HepG2 (cell line): ENCODE measurements around the gene ABCF1. TPM values are rescaled to one million over a fixed set of nuclear protein-coding genes. Genes with fewer than 3 reads are reported as not detected.

Experiments
- ATAC-seq: fragments of 200-7000 bp; cut with Tn5 transposase; 3 replicates; pipeline ENCODE4 v1.9.1; 2020; ENCODE audit warnings: mild to moderate bottlenecking, moderate library complexity
- BruUV-seq: library from RNA; stranded (reverse); fragments of 400-500 nt; replicated peaks from 2 replicates; lab custom pipeline; 2021; lab: Mats Ljungman, UMichigan
- CTCF ChIA-PET: fragments of 300-600 bp; formaldehyde crosslinking; extraction: SDS; loops from one replicate; lab custom pipeline; 2021; ENCODE audit warnings: low total read pairs, inconsistent platforms, low intra/inter-chr PET ratio; lab: Yijun Ruan, JAX
- POLR2A ChIA-PET: fragments of 350-600 bp; sonication (Branson Sonifier 250); formaldehyde crosslinking; loops from one replicate; lab custom pipeline; 2020; ENCODE audit warnings: antibody characterized with exemption, inconsistent platforms; lab: Yijun Ruan, JAX
- DNase-seq: peaks from one replicate; pipeline ENCODE4 v3.0.0-alpha.2; 2015; ENCODE audit warnings: low spot score
- FAIRE-seq: peaks from 3 replicates; lab custom pipeline; 2011; peaks lifted over from hg19 to GRCh38; lab: Jason Lieb, UNC
- H2AFZ ChIP-seq: one replicate; pipeline ENCODE4 v1.6.1; 2011; ENCODE audit warnings: low read length, inconsistent platforms
- H3K27ac ChIP-seq: fragments of 300-600 bp; 3 replicates; pipeline ENCODE4 v1.8.0; 2011; ENCODE audit warnings: mixed run types, mild to moderate bottlenecking, mixed read lengths, low read length, inconsistent platforms; ENCODE audit not compliant: insufficient read depth; ENCODE audit errors: extremely low read length
- H3K27me3 ChIP-seq, 2 experiments: fragments of 200-600 bp in 1 of 2; 2 replicates in 1 of 2; 3 replicates in 1 of 2; pipeline versions ENCODE4 v1.6.0 to v1.8.0; 2011; ENCODE audit warnings: low read length in 2 of 2, mild to moderate bottlenecking in 2 of 2, moderate library complexity in 2 of 2, inconsistent platforms in 1 of 2; ENCODE audit not compliant: insufficient read depth in 2 of 2, control insufficient read depth in 1 of 2
- H3K36me3 ChIP-seq, 2 experiments: fragments of 200-600 bp in 1 of 2; replicated peaks in 1 of 2; 2 replicates in 1 of 2; 3 replicates in 1 of 2; pipeline versions ENCODE4 v1.5.1 to v1.8.0; 2011; ENCODE audit warnings: low read length in 2 of 2, inconsistent platforms in 1 of 2; ENCODE audit not compliant: insufficient read depth in 2 of 2, control insufficient read depth in 1 of 2
- H3K4me1 ChIP-seq: 2 replicates; pipeline ENCODE4 v1.5.1; 2012; ENCODE audit warnings: low read length, inconsistent platforms; ENCODE audit not compliant: insufficient read depth
- H3K4me2 ChIP-seq: 2 replicates; pipeline ENCODE4 v1.6.0; 2011; ENCODE audit warnings: low read depth, low read length, inconsistent platforms
- H3K4me3 ChIP-seq, 3 experiments: fragments of 200-600 bp in 1 of 3; sonication (generic), shearing (Covaris generic) in 1 of 3; replicated peaks in 1 of 3; 2 replicates each; pipeline ENCODE4 v1.5.1; 2011 to 2016; ENCODE audit warnings: low read length in 3 of 3, inconsistent platforms in 2 of 3, low read depth in 2 of 3, mild to moderate bottlenecking in 2 of 3, control low read depth in 1 of 3, mixed read lengths in 1 of 3; ENCODE audit not compliant: insufficient read depth in 1 of 3
- H3K79me2 ChIP-seq: one replicate; pipeline ENCODE4 v1.6.1; 2011; ENCODE audit warnings: low read length, inconsistent platforms; ENCODE audit not compliant: insufficient read depth
- H3K9ac ChIP-seq: 2 replicates; pipeline ENCODE4 v1.6.0; 2011; ENCODE audit warnings: mild to moderate bottlenecking, low read depth, low read length, inconsistent platforms; ENCODE audit not compliant: insufficient read depth
- H3K9me3 ChIP-seq: 2 replicates; pipeline ENCODE4 v1.5.1; 2012; ENCODE audit warnings: mild to moderate bottlenecking, low read length
- H4K20me1 ChIP-seq: 2 replicates; pipeline ENCODE4 v1.6.0; 2011; ENCODE audit warnings: inconsistent platforms, mild to moderate bottlenecking, low read length, moderate library complexity; ENCODE audit not compliant: insufficient read depth
- CREB1 ChIP-seq, 2 experiments: fragments of 450-650 bp in 1 of 2; IDR thresholded peaks; 2 replicates each; pipeline ENCODE4 v1.6.1; 2016 to 2017; ENCODE audit warnings: control low read depth in 1 of 2, mild to moderate bottlenecking in 1 of 2, missing compliant biosample characterization in 1 of 2, missing genetic modification characterization in 1 of 2
- WGBS: methylation state at CpG from one replicate; pipeline ENCODE4 v1.1.6; 2017; ENCODE audit warnings: low lambda C conversion rate; 5-methylcytosine and 5-hydroxymethylcytosine counted together
- in situ Hi-C: cut with HindIII; loops from 2 replicates; pipeline ENCODE4 v1.10.0; 2017; ENCODE audit warnings: low pct_unique_long_range_greater_than_20kb; ENCODE audit not compliant: extremely low pct_ligation_motif_present
- intact Hi-C: fragments of 100-400 bp; cut with micrococcal nuclease; formaldehyde crosslinking; loops from one replicate; pipeline ENCODE4 v1.10.0; 2022; ENCODE audit not compliant: unreplicated experiment
- polyA plus RNA-seq, 8 experiments: library from polyadenylated mRNA; depleted of rRNA in 3 of 8; stranded (reverse) in 7 of 8; unstranded in 1 of 8; fragments of >200 nt; fragmentation: Illumina TruSeq in 4 of 8; extraction: Trizol in 4 of 8; gene quantifications; 2 replicates each; pipeline versions ENCODE4 v1.2.1 to v1.2.3, GENCODE V29; 2011 to 2016; ENCODE audit warnings: low read depth in 4 of 8, missing spikeins in 1 of 8, mixed read lengths in 1 of 8; ENCODE audit not compliant: insufficient read depth in 1 of 8
- total RNA-seq, 5 experiments: library from RNA; depleted of rRNA; stranded (reverse); fragments of >200 nt; fragmentation: Illumina TruSeq; extraction: Trizol; gene quantifications; 2 replicates each; pipeline ENCODE4 v1.2.3, GENCODE V29; 2016; ENCODE audit warnings: low read depth in 1 of 5
- TF ChIP-seq, protein P1 (sequence below): sonication (generic); formaldehyde crosslinking; IDR thresholded peaks from 2 replicates; pipeline ENCODE4 v1.5.0; 2020; ENCODE audit warnings: mild to moderate bottlenecking, missing genetic modification reagents

Gene ABCF1
- total and polyA plus RNA-seq, 2 of the 13 experiments (the other 11 are each of a cell fraction or from before 2014, with no cell fraction given) = 25.4 to 98.9 TPM

DNA sequence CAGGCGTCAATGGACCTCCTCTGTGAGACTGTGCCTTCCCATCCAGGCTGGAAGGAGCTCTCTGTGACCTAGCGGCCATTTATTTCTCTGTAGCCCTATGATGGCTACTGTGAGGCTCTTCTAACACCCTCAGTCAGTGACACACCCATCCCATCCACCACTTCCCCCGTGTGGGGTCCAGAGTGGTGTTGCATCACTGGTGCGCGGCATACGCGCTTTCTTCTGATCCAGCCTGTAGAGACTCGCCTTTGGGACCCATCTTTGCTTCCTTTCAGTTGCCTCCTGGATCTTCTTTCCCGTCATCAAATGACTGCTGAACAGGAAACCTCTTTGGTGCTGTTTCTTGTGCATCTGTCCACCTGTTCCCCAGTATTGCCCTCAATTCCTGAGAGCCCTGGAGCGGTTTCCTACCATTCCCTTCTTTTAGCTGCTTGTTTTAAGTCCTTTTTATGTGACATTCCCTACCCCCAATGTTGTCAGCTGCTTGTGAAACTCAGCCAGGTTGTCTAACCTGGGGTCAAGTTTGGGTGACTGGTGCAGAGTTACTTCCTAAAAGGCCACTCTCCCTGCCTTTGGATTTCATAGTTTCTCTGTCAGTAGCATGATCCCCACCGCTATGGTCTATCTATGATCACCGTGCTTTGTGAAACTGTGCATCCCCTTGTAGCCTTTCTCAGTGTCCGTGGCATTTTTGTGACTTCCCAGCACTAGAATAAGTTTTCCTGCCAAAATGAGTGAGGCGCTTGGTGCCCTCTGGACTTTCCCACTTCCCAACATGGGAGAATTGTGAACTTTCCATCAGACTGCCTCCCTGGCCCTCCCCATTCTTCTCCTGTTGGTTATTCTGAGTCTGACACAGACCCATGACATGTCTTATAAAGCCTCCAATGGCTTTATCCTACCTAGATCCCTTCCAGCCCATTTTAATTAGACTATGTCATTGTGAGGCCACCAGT is 8.5 kb upstream of the ABCF1 start:
- H3K4me2 ChIP-seq = no peak overlapping the region
- ATAC-seq (no peak), FAIRE-seq (no peak), DNase-seq (no peak)
- no peak overlapping the region for H3K9ac ChIP-seq
- no peaks in the 10 kb centered on the region; a peak in 1 of 5 replicates for H3K27me3 ChIP-seq
- ChIA-PET POLR2A (interaction anchor here (1.0 kb wide), 1 partner anchor 8 kb away, joined by 5 read pairs; the partner anchor contains the start of gene ABCF1), CTCF (no interaction called here)
- TF ChIP-seq, protein P1, sequence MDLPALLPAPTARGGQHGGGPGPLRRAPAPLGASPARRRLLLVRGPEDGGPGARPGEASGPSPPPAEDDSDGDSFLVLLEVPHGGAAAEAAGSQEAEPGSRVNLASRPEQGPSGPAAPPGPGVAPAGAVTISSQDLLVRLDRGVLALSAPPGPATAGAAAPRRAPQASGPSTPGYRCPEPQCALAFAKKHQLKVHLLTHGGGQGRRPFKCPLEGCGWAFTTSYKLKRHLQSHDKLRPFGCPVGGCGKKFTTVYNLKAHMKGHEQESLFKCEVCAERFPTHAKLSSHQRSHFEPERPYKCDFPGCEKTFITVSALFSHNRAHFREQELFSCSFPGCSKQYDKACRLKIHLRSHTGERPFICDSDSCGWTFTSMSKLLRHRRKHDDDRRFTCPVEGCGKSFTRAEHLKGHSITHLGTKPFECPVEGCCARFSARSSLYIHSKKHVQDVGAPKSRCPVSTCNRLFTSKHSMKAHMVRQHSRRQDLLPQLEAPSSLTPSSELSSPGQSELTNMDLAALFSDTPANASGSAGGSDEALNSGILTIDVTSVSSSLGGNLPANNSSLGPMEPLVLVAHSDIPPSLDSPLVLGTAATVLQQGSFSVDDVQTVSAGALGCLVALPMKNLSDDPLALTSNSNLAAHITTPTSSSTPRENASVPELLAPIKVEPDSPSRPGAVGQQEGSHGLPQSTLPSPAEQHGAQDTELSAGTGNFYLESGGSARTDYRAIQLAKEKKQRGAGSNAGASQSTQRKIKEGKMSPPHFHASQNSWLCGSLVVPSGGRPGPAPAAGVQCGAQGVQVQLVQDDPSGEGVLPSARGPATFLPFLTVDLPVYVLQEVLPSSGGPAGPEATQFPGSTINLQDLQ (CRISPR knock-in tag) = 0 out of 2 replicates have a peak, but pooled peaks have one; percentile 30
- TF ChIP-seq CREB1 (IDR thresholded peaks at IDR 0.05) (no peak), CREB1 (CRISPR knock-in tag; IDR thresholded peaks at IDR 0.05) (no peak)
- peaks cover 3% of the 10 kb centered on the region; the same call in 1 of the 2 replicates for H4K20me1 ChIP-seq
- no peaks in the 10 kb centered on the region for H3K9me3 ChIP-seq
- H2AFZ ChIP-seq = no peak overlapping the region
- H3K27ac ChIP-seq = no peak overlapping the region
- WGBS = 98% methylated on average over 14 of the region's 14 CpGs
- peaks cover 12% of the 10 kb centered on the region for H3K79me2 ChIP-seq
- BruUV-seq = no TSS peak
- H3K36me3 ChIP-seq = peaks cover 5 to 18% of the 10 kb centered on the region in 2 experiments
- H3K4me1 ChIP-seq = peaks cover 22% of the 10 kb centered on the region
- in situ Hi-C loops (no loop called here), intact Hi-C loops (no loop called here)
- H3K4me3 ChIP-seq = no peak overlapping the region
